ENCODE measurements around the gene ORC3. TPM values are rescaled to one million over a fixed set of nuclear protein-coding genes. Genes with fewer than 3 reads are reported as not detected.

ORC3 gene
- total RNA-seq, 1 donor from 2014 or later: 27.7 TPM

DNA sequence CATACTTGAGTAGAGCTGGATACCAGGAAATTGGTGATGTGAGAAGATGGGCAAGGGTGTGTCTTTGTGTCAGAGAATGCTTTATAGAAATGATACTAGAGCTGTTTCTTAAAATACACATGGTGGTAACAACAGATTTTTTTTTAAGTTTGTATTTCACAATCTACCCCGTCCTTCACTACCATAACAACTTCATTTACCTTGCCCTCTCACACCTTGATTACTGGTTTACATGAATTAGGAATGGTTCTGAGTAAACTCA, 45.5 kb upstream of the ORC3 start:
- H3K4me1 Mint-ChIP-seq: peaks cover 13% of the 10 kb centered on the region
- no peak overlapping the region for H3K4me3 Mint-ChIP-seq
- no peak for DNase-seq
- peaks cover 6% of the 10 kb centered on the region for H3K9me3 Mint-ChIP-seq
- no peaks in the 10 kb centered on the region for H3K27me3 Mint-ChIP-seq
- TF ChIP-seq, protein P1, sequence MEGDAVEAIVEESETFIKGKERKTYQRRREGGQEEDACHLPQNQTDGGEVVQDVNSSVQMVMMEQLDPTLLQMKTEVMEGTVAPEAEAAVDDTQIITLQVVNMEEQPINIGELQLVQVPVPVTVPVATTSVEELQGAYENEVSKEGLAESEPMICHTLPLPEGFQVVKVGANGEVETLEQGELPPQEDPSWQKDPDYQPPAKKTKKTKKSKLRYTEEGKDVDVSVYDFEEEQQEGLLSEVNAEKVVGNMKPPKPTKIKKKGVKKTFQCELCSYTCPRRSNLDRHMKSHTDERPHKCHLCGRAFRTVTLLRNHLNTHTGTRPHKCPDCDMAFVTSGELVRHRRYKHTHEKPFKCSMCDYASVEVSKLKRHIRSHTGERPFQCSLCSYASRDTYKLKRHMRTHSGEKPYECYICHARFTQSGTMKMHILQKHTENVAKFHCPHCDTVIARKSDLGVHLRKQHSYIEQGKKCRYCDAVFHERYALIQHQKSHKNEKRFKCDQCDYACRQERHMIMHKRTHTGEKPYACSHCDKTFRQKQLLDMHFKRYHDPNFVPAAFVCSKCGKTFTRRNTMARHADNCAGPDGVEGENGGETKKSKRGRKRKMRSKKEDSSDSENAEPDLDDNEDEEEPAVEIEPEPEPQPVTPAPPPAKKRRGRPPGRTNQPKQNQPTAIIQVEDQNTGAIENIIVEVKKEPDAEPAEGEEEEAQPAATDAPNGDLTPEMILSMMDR (IDR thresholded peaks at IDR 0.05): no peak
- peaks cover 68% of the 10 kb centered on the region for H3K36me3 Mint-ChIP-seq (ENCODE audit: low read depth)
- ATAC-seq (ENCODE audit: low read depth): no peak
- H3K27ac Mint-ChIP-seq: no peak overlapping the region
- POLR2A ChIA-PET: no interaction called here
- CTCF ChIA-PET: interaction anchor here (0.6 kb wide), 1 partner anchor 15 kb away, joined by 4 read pairs; no protein-coding TSS in a partner anchor
- intact Hi-C loops (cut with micrococcal nuclease): no loop called here

DNA sequence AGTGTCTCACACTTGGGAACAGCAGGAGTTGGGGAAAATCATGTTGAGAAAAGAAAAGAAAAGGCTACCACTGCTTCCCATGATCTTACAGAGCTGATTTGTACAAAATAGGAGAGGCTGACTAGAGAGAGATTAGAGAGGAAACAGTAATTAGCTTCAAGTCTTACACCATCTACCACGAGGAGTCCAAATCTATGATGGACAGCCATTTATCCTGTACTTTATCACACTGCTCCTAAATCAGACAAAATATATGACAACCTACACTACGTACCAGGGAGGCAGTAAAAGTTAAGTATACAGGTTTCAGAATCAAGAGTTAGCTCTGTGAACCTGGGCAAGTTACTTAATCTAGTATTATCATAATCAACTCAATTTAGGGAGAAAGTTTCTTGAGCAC, 38.1 kb upstream of the ORC3 start:
- ChIA-PET POLR2A (no interaction called here), CTCF (no interaction called here)
- TF ChIP-seq, protein P1 (IDR thresholded peaks at IDR 0.05): no peak
- intact Hi-C loops (cut with micrococcal nuclease): loop anchor here (2.0 kb wide), 1 partner anchor 15 kb away; no protein-coding TSS in a partner anchor
- Mint-ChIP-seq H3K27me3 (no peaks in the 10 kb centered on the region), H3K4me1 (no peaks in the 10 kb centered on the region), H3K36me3 (ENCODE audit: low read depth) (peaks cover 69% of the 10 kb centered on the region), H3K9me3 (no peaks in the 10 kb centered on the region), H3K4me3 (no peak overlapping the region), H3K27ac (no peak overlapping the region)
- no peak for ATAC-seq (ENCODE audit: low read depth)
- DNase-seq: no peak

DNA sequence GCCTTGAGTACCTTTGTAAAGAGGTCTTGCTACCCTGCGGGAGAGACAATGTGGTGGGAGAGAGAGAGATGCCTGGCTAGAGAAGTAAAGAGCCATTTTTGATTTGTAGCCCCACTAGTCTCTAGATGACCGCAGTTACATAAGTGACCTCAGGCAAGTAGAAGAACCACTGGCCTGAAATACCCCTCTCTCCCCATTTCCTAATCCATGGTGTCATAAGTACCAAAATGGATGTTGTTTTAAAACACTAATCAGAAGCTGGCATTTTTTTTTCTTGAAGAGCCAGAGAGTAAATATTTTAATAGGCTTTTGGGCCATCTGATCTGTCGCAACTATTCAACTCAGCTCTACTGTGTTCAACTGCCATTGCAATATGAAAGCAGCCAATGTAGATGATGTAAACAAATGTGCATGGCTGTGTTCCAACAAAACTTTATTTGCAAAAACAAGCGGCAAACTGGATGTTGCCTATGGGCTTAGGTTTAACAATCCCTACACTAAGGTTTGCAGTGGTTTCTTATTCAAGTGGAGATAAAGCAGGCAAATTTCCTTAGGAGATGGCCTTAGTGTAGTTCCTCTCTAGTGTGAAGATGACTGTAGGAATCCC, 36.7 kb upstream of the ORC3 start:
- Mint-ChIP-seq H3K36me3 (ENCODE audit: low read depth) (peaks cover 74% of the 10 kb centered on the region), H3K27ac (no peak overlapping the region), H3K4me3 (no peak overlapping the region), H3K27me3 (no peaks in the 10 kb centered on the region), H3K9me3 (no peaks in the 10 kb centered on the region), H3K4me1 (no peaks in the 10 kb centered on the region)
- intact Hi-C loops (cut with micrococcal nuclease): no loop called here
- CTCF ChIA-PET: no interaction called here
- no peak for ATAC-seq (ENCODE audit: low read depth)
- TF ChIP-seq, protein P1 (IDR thresholded peaks at IDR 0.05): no peak
- DNase-seq: no peak
- POLR2A ChIA-PET: no interaction called here

DNA sequence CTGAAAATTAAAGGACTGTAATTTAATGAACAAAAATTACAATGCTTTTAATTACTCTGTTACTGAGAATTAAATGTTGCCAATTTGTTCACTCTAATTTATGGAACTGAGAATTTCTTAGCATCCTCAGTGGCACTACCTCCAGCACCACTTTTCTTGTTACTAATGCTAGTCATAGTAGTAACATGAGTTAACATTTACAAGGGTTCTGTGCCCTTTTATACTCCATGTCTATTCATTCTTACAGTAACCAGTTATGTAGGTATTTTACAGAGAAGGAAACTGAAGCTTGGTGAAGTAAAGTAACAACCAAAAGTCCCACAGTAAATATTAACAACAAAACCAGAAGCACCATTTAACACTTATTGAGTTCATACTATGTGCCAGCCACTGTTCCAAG, 34.4 kb upstream of the ORC3 start:
- ATAC-seq (ENCODE audit: low read depth) (no peak), DNase-seq (no peak)
- CTCF ChIA-PET: no interaction called here

DNA sequence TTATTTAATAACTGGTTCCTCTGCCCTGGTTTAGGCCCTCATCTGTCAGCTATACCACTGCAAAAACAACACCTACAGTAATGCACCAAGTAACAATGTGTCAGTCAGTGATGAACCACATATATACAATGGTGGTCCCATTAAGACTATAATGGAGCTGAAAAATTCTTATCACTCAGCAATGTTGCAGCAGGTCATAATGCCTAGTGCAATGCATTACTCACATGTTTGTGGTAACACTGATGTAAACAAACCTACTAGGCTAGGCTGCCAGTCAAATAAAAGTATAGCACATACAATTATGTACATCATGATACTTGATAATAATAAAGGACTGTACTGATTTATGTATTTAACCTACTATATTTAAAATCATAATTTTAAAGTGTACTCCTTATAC, 31.5 kb upstream of the ORC3 start:
- no peaks in the 10 kb centered on the region for H3K27me3 Mint-ChIP-seq
- H3K4me3 Mint-ChIP-seq: no peak overlapping the region
- H3K27ac Mint-ChIP-seq: no peak overlapping the region
- POLR2A ChIA-PET: no interaction called here
- H3K36me3 Mint-ChIP-seq (ENCODE audit: low read depth): peaks cover 67% of the 10 kb centered on the region
- no peaks in the 10 kb centered on the region for H3K4me1 Mint-ChIP-seq
- CTCF ChIA-PET: interaction anchor here (0.9 kb wide), 1 partner anchor 14 kb away, joined by 4 read pairs; no protein-coding TSS in a partner anchor
- DNase-seq: no peak
- no peaks in the 10 kb centered on the region for H3K9me3 Mint-ChIP-seq
- intact Hi-C loops (cut with micrococcal nuclease): no loop called here
- TF ChIP-seq, protein P1 (IDR thresholded peaks at IDR 0.05): no peak
- no peak for ATAC-seq (ENCODE audit: low read depth)

More for the DNA sequence above, 34.4 kb upstream of the ORC3 start:
- Mint-ChIP-seq H3K27ac (no peak overlapping the region), H3K27me3 (no peaks in the 10 kb centered on the region), H3K4me3 (no peak overlapping the region), H3K9me3 (no peaks in the 10 kb centered on the region), H3K4me1 (no peaks in the 10 kb centered on the region), H3K36me3 (ENCODE audit: low read depth) (peaks cover 66% of the 10 kb centered on the region)
- POLR2A ChIA-PET: no interaction called here
- intact Hi-C loops (cut with micrococcal nuclease): no loop called here
- TF ChIP-seq, protein P1 (IDR thresholded peaks at IDR 0.05): no peak
